ENCODE data around the gene MAD1L1. TPM values are rescaled to one million over a fixed set of nuclear protein-coding genes. Genes with fewer than 3 reads are reported as not detected.

The MAD1L1 gene
- total RNA-seq, 6 experiments from 2014 or later, result 15.1 to 37.4 (median 20.5) TPM

DNA sequence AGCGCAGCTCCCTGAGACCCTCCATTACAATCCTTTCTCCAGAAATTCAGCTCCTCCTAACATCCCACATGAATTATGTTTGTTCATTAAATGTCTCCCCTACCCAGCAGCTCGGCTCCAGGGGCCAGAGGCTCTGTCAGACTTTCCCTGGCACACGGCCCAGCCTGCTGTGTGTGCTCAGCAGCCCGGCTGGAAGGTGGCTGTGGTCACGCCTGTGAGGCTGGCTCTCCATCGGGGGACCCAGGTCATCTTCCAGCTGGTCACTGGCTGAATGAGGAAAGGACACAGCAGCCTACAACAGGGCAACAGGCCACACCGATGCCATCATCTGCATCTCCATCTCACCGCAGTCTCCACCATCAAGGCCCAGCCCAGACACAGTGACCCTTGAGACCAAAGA lies 219.8 kb downstream of the MAD1L1 start:
- peak in 3 of 4 donors; percentile 10 to 69 (median 61) for ATAC-seq
- TF ChIP-seq, protein P1, sequence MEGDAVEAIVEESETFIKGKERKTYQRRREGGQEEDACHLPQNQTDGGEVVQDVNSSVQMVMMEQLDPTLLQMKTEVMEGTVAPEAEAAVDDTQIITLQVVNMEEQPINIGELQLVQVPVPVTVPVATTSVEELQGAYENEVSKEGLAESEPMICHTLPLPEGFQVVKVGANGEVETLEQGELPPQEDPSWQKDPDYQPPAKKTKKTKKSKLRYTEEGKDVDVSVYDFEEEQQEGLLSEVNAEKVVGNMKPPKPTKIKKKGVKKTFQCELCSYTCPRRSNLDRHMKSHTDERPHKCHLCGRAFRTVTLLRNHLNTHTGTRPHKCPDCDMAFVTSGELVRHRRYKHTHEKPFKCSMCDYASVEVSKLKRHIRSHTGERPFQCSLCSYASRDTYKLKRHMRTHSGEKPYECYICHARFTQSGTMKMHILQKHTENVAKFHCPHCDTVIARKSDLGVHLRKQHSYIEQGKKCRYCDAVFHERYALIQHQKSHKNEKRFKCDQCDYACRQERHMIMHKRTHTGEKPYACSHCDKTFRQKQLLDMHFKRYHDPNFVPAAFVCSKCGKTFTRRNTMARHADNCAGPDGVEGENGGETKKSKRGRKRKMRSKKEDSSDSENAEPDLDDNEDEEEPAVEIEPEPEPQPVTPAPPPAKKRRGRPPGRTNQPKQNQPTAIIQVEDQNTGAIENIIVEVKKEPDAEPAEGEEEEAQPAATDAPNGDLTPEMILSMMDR (IDR thresholded peaks at IDR 0.05), result no peak
- H3K36me3 ChIP-seq, result no peaks in the 10 kb centered on the region
- 45% methylated on average over 6 of the region's 8 CpGs for WGBS (ENCODE audit: insufficient coverage, low coverage, low lambda C conversion rate, missing lambda C conversion rate)
- H3K27ac ChIP-seq, result no peak overlapping the region
- H3K4me1 ChIP-seq, result no peaks in the 10 kb centered on the region
- no peaks in the 10 kb centered on the region for H3K27me3 ChIP-seq
- DNase-seq, result peak in 2 of 3 donors; percentile 64 to 68
- intact Hi-C loops (cut with DNase I), result no loop called here
- H3K9me3 ChIP-seq, result no peaks in the 10 kb centered on the region
- no peak overlapping the region for H3K4me3 ChIP-seq

GRCh38 chr7:2012044-2012900 lies 220.5 kb downstream of the MAD1L1 start:
- no peak overlapping the region for H3K4me3 ChIP-seq
- H3K36me3 ChIP-seq, result no peaks in the 10 kb centered on the region
- H3K4me1 ChIP-seq, result no peaks in the 10 kb centered on the region
- no peaks in the 10 kb centered on the region for H3K27me3 ChIP-seq
- intact Hi-C loops (cut with DNase I), result no loop called here
- H3K27ac ChIP-seq, result no peak overlapping the region
- WGBS (ENCODE audit: insufficient coverage, low coverage, low lambda C conversion rate, missing lambda C conversion rate), result 93% methylated on average over 14 of the region's 28 CpGs
- H3K9me3 ChIP-seq, result no peaks in the 10 kb centered on the region
- ATAC-seq, result no peak
- no peak for TF ChIP-seq POLR2A (IDR thresholded peaks at IDR 0.05)
- TF ChIP-seq, protein P1 (IDR thresholded peaks at IDR 0.05), result no peak
- DNase-seq, result peak in 2 of 3 donors; percentile 19 to 46

DNA sequence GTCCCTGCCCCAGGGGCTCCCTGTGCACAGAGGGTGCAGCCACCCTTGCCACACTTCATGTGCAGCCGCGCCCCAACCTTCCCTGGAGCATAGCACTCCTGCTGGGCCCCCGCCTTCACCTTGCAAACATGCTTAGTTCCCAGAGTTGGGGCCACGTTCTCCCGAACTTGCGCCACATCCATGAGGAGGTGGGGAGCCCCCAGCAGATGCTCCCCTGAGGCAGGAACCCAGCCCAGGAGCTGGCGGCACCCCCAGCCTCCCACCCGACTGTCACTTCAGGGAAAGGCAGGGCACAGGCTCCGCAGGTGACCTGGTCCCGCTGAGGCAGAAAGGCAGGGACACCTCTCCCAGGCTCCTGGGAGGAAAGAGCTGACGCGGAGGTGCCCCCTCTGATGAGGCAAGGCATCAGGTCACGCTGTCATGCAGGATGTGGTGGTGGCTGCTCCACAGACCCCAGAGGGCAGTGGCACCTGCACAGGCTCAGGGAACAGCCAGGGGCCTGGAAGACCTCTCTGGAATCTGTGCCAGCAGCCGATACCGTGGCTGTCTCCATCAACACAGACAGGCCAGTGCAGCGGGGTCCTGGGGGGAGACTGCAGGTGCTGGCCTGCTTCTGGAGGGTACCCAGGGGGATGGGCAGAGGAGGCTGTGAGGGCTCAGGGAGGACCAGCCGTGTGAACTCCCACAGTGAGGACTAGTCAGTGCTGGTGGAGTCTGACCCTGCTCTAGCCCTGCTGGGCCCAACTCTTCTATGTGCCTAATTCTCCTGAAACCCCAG lies 221.3 kb downstream of the MAD1L1 start:
- no peaks in the 10 kb centered on the region for H3K27me3 ChIP-seq
- no peak for ATAC-seq
- no peak overlapping the region for H3K27ac ChIP-seq
- peak in 2 of 3 donors; percentile 16 to 45 for DNase-seq
- TF ChIP-seq, protein P1 (IDR thresholded peaks at IDR 0.05), result no peak
- TF ChIP-seq POLR2A (IDR thresholded peaks at IDR 0.05), result no peak
- H3K4me1 ChIP-seq, result no peaks in the 10 kb centered on the region
- intact Hi-C loops (cut with DNase I), result no loop called here
- no CpG with 5 or more reads among the region's 17 CpGs for WGBS (ENCODE audit: insufficient coverage, low coverage, low lambda C conversion rate, missing lambda C conversion rate)
- no peak overlapping the region for H3K4me3 ChIP-seq
- no peaks in the 10 kb centered on the region for H3K9me3 ChIP-seq
- no peaks in the 10 kb centered on the region for H3K36me3 ChIP-seq

DNA sequence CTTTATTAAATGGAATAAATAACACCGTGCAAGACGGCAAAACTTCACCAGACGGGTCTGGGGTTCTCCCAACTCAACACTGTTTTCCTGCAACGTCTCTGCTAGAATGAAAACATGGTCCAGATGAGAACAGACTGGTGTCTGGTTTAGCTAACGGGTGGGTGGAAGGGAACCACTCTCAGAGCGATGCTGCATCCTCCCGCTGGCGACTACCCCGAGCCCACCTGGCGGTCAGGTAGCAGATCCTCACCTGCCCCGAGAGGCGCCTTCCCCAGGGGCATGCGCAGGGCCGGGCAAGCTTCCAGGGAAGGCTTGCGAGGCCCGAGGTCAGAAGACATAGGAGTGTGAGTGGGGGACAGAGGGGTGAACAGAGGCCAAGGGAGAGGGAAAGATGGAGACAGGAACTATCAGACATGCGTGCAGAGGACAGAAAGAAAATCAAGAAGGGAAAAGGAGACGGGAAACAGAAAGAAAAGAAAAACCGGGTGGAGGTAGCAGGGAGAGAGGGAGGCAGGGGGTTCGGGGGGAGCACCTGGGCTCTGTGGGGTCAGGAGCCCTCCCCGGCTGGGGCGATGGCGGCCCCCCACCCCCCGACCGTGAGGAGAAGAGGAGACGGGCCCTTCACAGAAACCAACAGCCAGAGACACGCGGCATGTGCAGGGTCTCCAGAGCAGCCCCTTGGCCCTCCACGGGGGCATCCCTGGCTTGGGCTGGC lies 222.0 kb downstream of the MAD1L1 start:
- no peaks in the 10 kb centered on the region for H3K27me3 ChIP-seq
- no peaks in the 10 kb centered on the region for H3K9me3 ChIP-seq
- H3K4me3 ChIP-seq, result no peak overlapping the region
- WGBS (ENCODE audit: insufficient coverage, low coverage, low lambda C conversion rate, missing lambda C conversion rate), result 87% methylated on average over 9 of the region's 29 CpGs
- no peak for ATAC-seq
- no peak overlapping the region for H3K27ac ChIP-seq
- TF ChIP-seq, protein P1 (IDR thresholded peaks at IDR 0.05), result no peak
- no peak for TF ChIP-seq POLR2A (IDR thresholded peaks at IDR 0.05)
- intact Hi-C loops (cut with DNase I), result no loop called here
- no peaks in the 10 kb centered on the region for H3K36me3 ChIP-seq
- no peaks in the 10 kb centered on the region for H3K4me1 ChIP-seq
- DNase-seq, result peak in 2 of 3 donors; percentile 15 to 36
